ENCODE results near the gene SH2D7.

Gene SH2D7

GRCh38 chr15:78079298-78080087, 12.9 kb upstream of the SH2D7 start:
- DNase-seq (ENCODE audit: low spot score) = no peak

- DNase-seq (ENCODE audit: low spot score) = no peak
Observed at GRCh38 chr15:78080088-78080460, 12.3 kb upstream of the SH2D7 start.

- DNase-seq (ENCODE audit: low spot score) = no peak
Observed at GRCh38 chr15:78082106-78082742, 10.1 kb upstream of the SH2D7 start.

- DNase-seq (ENCODE audit: low spot score) = no peak
Observed at GRCh38 chr15:78082743-78083110, 9.6 kb upstream of the SH2D7 start.

- DNase-seq (ENCODE audit: low spot score) = no peak
Observed at GRCh38 chr15:78083186-78083585, 9.2 kb upstream of the SH2D7 start.

- peak; percentile 48 for DNase-seq (ENCODE audit: low spot score)
Observed at GRCh38 chr15:78083687-78084448, 8.5 kb upstream of the SH2D7 start.

- DNase-seq (ENCODE audit: low spot score) = no peak
Observed at GRCh38 chr15:78084449-78084750, 8.0 kb upstream of the SH2D7 start.

- DNase-seq (ENCODE audit: low spot score) = no peak
Observed at GRCh38 chr15:78085928-78086327, 6.4 kb upstream of the SH2D7 start.

GRCh38 chr15:78087951-78088772, 4.2 kb upstream of the SH2D7 start:
- no peak for DNase-seq (ENCODE audit: low spot score)

GRCh38 chr15:78088773-78089080, 3.6 kb upstream of the SH2D7 start:
- DNase-seq (ENCODE audit: low spot score) = no peak

GRCh38 chr15:78090422-78091063, 1.8 kb upstream of the SH2D7 start:
- no peak for DNase-seq (ENCODE audit: low spot score)

- DNase-seq (ENCODE audit: low spot score) = no peak
Observed at GRCh38 chr15:78093242-78094020, 1.1 kb downstream of the SH2D7 start.

- DNase-seq (ENCODE audit: low spot score) = no peak
Observed at GRCh38 chr15:78097667-78098066, 5.3 kb downstream of the SH2D7 start.

GRCh38 chr15:78098131-78098755, 5.9 kb downstream of the SH2D7 start:
- no peak for DNase-seq (ENCODE audit: low spot score)

- no peak for DNase-seq (ENCODE audit: low spot score)
Observed at GRCh38 chr15:78100886-78101285, 8.5 kb downstream of the SH2D7 start.

GRCh38 chr15:78101423-78102105, 9.2 kb downstream of the SH2D7 start:
- no peak for DNase-seq (ENCODE audit: low spot score)

- DNase-seq (ENCODE audit: low spot score) = no peak
Observed at GRCh38 chr15:78102211-78102610, 9.8 kb downstream of the SH2D7 start.

- DNase-seq (ENCODE audit: low spot score) = no peak
Observed at GRCh38 chr15:78102741-78103140, 10.4 kb downstream of the SH2D7 start.

- DNase-seq (ENCODE audit: low spot score) = no peak
Observed at GRCh38 chr15:78103406-78104118, 11.2 kb downstream of the SH2D7 start.

GRCh38 chr15:78104119-78104479, 11.7 kb downstream of the SH2D7 start:
- DNase-seq (ENCODE audit: low spot score) = no peak
